Activated CD4-positive, alpha-beta memory T cell treated with anti-CD3 and anti-CD28 coated beads for 36 hours (primary cell): ENCODE measurements around the gene HOXC12. TPM values are rescaled to one million over a fixed set of nuclear protein-coding genes. Genes with fewer than 3 reads are reported as not detected.

Experiments used
- CTCF ChIA-PET: fragments of 350-600 bp; sonication (Branson Sonifier 250); formaldehyde crosslinking; loops from one replicate; lab custom pipeline; 2021; ENCODE audit warnings: antibody characterized with exemption, inconsistent platforms; lab: Charles Lee
- POLR2A ChIA-PET: fragments of 350-600 bp; sonication (Branson Sonifier 250); formaldehyde crosslinking; loops from one replicate; lab custom pipeline; 2021; ENCODE audit warnings: antibody characterized with exemption; lab: Charles Lee
- DNase-seq: peaks from one replicate; pipeline ENCODE4 v3.0.0-alpha.2; 2020
- H3K27ac Mint-ChIP-seq: one replicate; pipeline ENCODE4 v1.8.0; 2021; ENCODE audit warnings: mixed read lengths
- H3K27me3 Mint-ChIP-seq: one replicate; pipeline ENCODE4 v1.8.0; 2021; ENCODE audit warnings: mixed read lengths
- H3K36me3 Mint-ChIP-seq: one replicate; pipeline ENCODE4 v1.8.0; 2021; ENCODE audit warnings: mixed read lengths
- H3K4me1 Mint-ChIP-seq: one replicate; pipeline ENCODE4 v1.8.0; 2021; ENCODE audit warnings: low read depth, mixed read lengths
- H3K4me3 Mint-ChIP-seq: one replicate; pipeline ENCODE4 v1.8.0; 2021; ENCODE audit warnings: mild to moderate bottlenecking, mixed read lengths
- H3K9me3 Mint-ChIP-seq: one replicate; pipeline ENCODE4 v1.8.0; 2021; ENCODE audit warnings: mixed read lengths
- intact Hi-C: fragments of 100-400 bp; cut with micrococcal nuclease; formaldehyde crosslinking; loops from one replicate; pipeline ENCODE4 v1.15.1; 2023
- total RNA-seq, 2 experiments: library from RNA; stranded (reverse); gene quantifications; one replicate each; pipeline ENCODE4 v1.2.3, GENCODE V29; 2021

The HOXC12 gene
- total RNA-seq, 2 experiments from 2014 or later: not detected

GRCh38 chr12:53977596-53978445, 23.1 kb downstream of the HOXC12 start:
- peaks cover 83% of the 10 kb centered on the region for H3K27me3 Mint-ChIP-seq
- peaks cover 8% of the 10 kb centered on the region for H3K36me3 Mint-ChIP-seq
- intact Hi-C loops: no loop called here
- no peak overlapping the region for H3K4me3 Mint-ChIP-seq
- ChIA-PET POLR2A (no interaction called here), CTCF (no interaction called here)
- H3K4me1 Mint-ChIP-seq: peaks cover 22% of the 10 kb centered on the region
- no peak overlapping the region for H3K27ac Mint-ChIP-seq
- no peaks in the 10 kb centered on the region for H3K9me3 Mint-ChIP-seq
- no peak for DNase-seq

GRCh38 chr12:53978477-53979356, 24.0 kb downstream of the HOXC12 start:
- Mint-ChIP-seq H3K4me3 (no peak overlapping the region), H3K36me3 (peaks cover 8% of the 10 kb centered on the region), H3K9me3 (no peaks in the 10 kb centered on the region), H3K27ac (no peak overlapping the region), H3K4me1 (peaks cover 15% of the 10 kb centered on the region), H3K27me3 (peaks cover 85% of the 10 kb centered on the region)
- intact Hi-C loops: no loop called here
- no peak for DNase-seq
- ChIA-PET CTCF (no interaction called here), POLR2A (no interaction called here)

- Mint-ChIP-seq H3K9me3 (no peaks in the 10 kb centered on the region), H3K4me1 (peaks cover 12% of the 10 kb centered on the region), H3K27ac (no peak overlapping the region), H3K4me3 (no peak overlapping the region), H3K36me3 (peaks cover 6% of the 10 kb centered on the region), H3K27me3 (peaks cover 88% of the 10 kb centered on the region)
- DNase-seq: no peak
- ChIA-PET CTCF (interaction anchor here (0.7 to 1.5 kb wide), 4 partner anchors 8 to 227 kb away, joined by 3 to 4 read pairs (median 3); partner anchors contain the start of gene HOXC4), POLR2A (no interaction called here)
- intact Hi-C loops: loop anchor here (5.0 kb wide), 1 partner anchor 37 kb away; no protein-coding TSS in a partner anchor
Measured at GRCh38 chr12:53980104-53980801, 25.6 kb downstream of the HOXC12 start.

DNA sequence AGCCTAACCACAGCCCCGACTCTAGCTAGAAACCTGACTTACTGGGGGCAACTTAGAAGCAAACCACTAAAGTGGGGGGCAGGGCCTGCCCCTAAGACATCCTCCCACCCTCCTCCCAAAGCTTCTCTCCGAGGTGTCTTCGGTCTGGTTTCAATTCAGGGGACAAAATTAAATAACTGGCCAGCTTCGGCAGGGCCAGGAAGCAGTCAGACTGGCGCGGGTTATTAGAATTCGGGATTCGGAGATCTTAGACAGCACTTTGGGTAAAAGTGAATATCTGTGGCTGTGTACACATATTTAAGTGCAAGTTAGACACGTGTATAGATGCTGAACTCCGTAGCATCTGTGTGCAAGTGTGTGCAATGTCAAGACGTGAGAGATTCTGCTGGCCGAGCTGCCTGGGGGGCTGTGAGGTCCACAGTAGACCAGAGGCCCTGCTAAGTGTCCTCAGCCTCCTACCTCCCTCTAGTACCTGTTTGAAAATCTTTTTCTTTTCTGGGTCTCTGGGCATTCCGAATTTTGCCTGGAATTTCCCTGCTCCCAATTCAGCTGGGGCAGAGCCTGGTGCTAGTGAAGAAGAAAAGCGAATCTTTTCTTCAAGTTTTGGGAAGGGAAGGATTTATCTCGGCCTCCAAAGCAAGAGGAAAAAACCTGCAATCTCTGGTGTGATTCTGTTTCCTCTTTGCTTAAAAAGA, 26.2 kb downstream of the HOXC12 start:
- peaks cover 87% of the 10 kb centered on the region for H3K27me3 Mint-ChIP-seq
- no peaks in the 10 kb centered on the region for H3K36me3 Mint-ChIP-seq
- intact Hi-C loops: loop anchor here (5.0 kb wide), 1 partner anchor 36 kb away; no protein-coding TSS in a partner anchor
- POLR2A ChIA-PET: no interaction called here
- no peak overlapping the region for H3K27ac Mint-ChIP-seq
- H3K4me1 Mint-ChIP-seq: peaks cover 12% of the 10 kb centered on the region
- H3K9me3 Mint-ChIP-seq: no peaks in the 10 kb centered on the region
- CTCF ChIA-PET: interaction anchor here (0.6 to 1.5 kb wide), 5 partner anchors 8 to 227 kb away, joined by 3 to 4 read pairs (median 3); partner anchors contain the start of genes HOXC4 and HOXC9
- DNase-seq: no peak
- no peak overlapping the region for H3K4me3 Mint-ChIP-seq

GRCh38 chr12:53981634-53982565, 27.2 kb downstream of the HOXC12 start:
- H3K4me1 Mint-ChIP-seq: peaks cover 15% of the 10 kb centered on the region
- H3K27me3 Mint-ChIP-seq: peaks cover 88% of the 10 kb centered on the region
- DNase-seq: no peak
- intact Hi-C loops: loop anchor here (5.0 kb wide), 1 partner anchor 35 kb away; no protein-coding TSS in a partner anchor
- H3K4me3 Mint-ChIP-seq: no peak overlapping the region
- H3K36me3 Mint-ChIP-seq: no peaks in the 10 kb centered on the region
- H3K27ac Mint-ChIP-seq: no peak overlapping the region
- H3K9me3 Mint-ChIP-seq: no peaks in the 10 kb centered on the region
- POLR2A ChIA-PET: no interaction called here
- CTCF ChIA-PET: interaction anchor here (1.5 kb wide), 1 partner anchor 24 kb away, joined by 4 read pairs; no protein-coding TSS in a partner anchor

GRCh38 chr12:53982648-53983567, 28.2 kb downstream of the HOXC12 start:
- ChIA-PET POLR2A (no interaction called here), CTCF (no interaction called here)
- no peak overlapping the region for H3K27ac Mint-ChIP-seq
- H3K27me3 Mint-ChIP-seq: peaks cover 88% of the 10 kb centered on the region
- DNase-seq: no peak
- H3K4me3 Mint-ChIP-seq: no peak overlapping the region
- no peaks in the 10 kb centered on the region for H3K9me3 Mint-ChIP-seq
- intact Hi-C loops: loop anchor here (5.0 kb wide), 1 partner anchor 34 kb away; no protein-coding TSS in a partner anchor
- peaks cover 15% of the 10 kb centered on the region for H3K4me1 Mint-ChIP-seq
- H3K36me3 Mint-ChIP-seq: no peaks in the 10 kb centered on the region

GRCh38 chr12:53983568-53983949, 28.9 kb downstream of the HOXC12 start:
- Mint-ChIP-seq H3K27ac (no peak overlapping the region), H3K27me3 (peaks cover 89% of the 10 kb centered on the region), H3K9me3 (no peaks in the 10 kb centered on the region), H3K36me3 (no peaks in the 10 kb centered on the region), H3K4me1 (peaks cover 13% of the 10 kb centered on the region), H3K4me3 (no peak overlapping the region)
- no peak for DNase-seq
- ChIA-PET POLR2A (no interaction called here), CTCF (interaction anchor here (5.4 to 5.8 kb wide), 2 partner anchors 217 to 231 kb away, joined by 21 to 46 read pairs; no protein-coding TSS in a partner anchor)
- intact Hi-C loops: loop anchor here (5.0 kb wide), 1 partner anchor 34 kb away; no protein-coding TSS in a partner anchor

GRCh38 chr12:53983950-53984572, 29.4 kb downstream of the HOXC12 start:
- ChIA-PET CTCF (interaction anchor here (1.1 to 5.8 kb wide), 10 partner anchors 9 to 231 kb away, joined by 3 to 46 read pairs (median 12); partner anchors contain the start of genes HOXC8 and SMUG1), POLR2A (interaction anchor here (1.2 kb wide), 1 partner anchor 9 kb away, joined by 3 read pairs; no protein-coding TSS in a partner anchor)
- intact Hi-C loops: loop anchor here (5.0 kb wide), 1 partner anchor 33 kb away; no protein-coding TSS in a partner anchor
- Mint-ChIP-seq H3K27me3 (peaks cover 87% of the 10 kb centered on the region), H3K4me1 (peaks cover 15% of the 10 kb centered on the region), H3K36me3 (no peaks in the 10 kb centered on the region), H3K9me3 (no peaks in the 10 kb centered on the region), H3K4me3 (no peak overlapping the region), H3K27ac (no peak overlapping the region)
- no peak for DNase-seq
